Measurements from ENCODE around the gene ARPC4. TPM values are rescaled to one million over a fixed set of nuclear protein-coding genes. Genes with fewer than 3 reads are reported as not detected.
A peak's percentile ranks its signal among the peaks of the same experiment; 100 is the strongest.
"Not testable (repeated sequence)": the region's sequence is repeated elsewhere in the genome, so short reads cannot be mapped to it uniquely, and the experiment has no call there.

Gene ARPC4
- total RNA-seq, 2 donors from 2014 or later: 33.6 to 57.1 TPM

- DNase-seq: no peak
- intact Hi-C loops (cut with DNase I): no loop called here
- Histone ChIP-seq H3K4me3 (no peak overlapping the region), H3K36me3 (replicated peaks in 1 of 2; ENCODE audit: insufficient read depth in 1 of 2, low read depth in 2 of 2) (peaks cover 0 to 5% of the 10 kb centered on the region in 2 donors), H3K9me3 (no peaks in the 10 kb centered on the region), H3K27ac (no peak overlapping the region), H3K4me1 (peaks cover 32% of the 10 kb centered on the region), H3K27me3 (no peaks in the 10 kb centered on the region)
- TF ChIP-seq CTCF (IDR thresholded peaks at IDR 0.05) (no peak), POLR2A (IDR thresholded peaks at IDR 0.05) (no peak)
- no peak for ATAC-seq
- WGBS, 2 donors: 85 to 86% methylated on average over 8 of the region's 8 CpGs
Measured at GRCh38 chr3:9841015-9841414, 48.1 kb downstream of the ARPC4 start.

GRCh38 chr3:9843715-9844438 lies 51.0 kb downstream of the ARPC4 start, which contains the start of gene RPUSD3:
Gene RPUSD3 (minus strand): TSS chr3:9844008. CDS start chr3:9843990, 18 bp downstream.
- TF ChIP-seq CTCF (IDR thresholded peaks at IDR 0.05) (no peak), POLR2A (IDR thresholded peaks at IDR 0.05) (peak in 2 of 3 donors; percentile 60 to 61)
- intact Hi-C loops (cut with DNase I): no loop called here
- DNase-seq: peak; percentile 97 to 99 (median 98)
- H3K27ac ChIP-seq: peak within 1 kb of the TSS; percentile 35 to 86 (median 76)
- peak; percentile 100 for ATAC-seq
- H3K27me3 ChIP-seq: no peaks in the 10 kb centered on the region
- H3K4me3 ChIP-seq: peak within 1 kb of the TSS; percentile 32 to 75
- H3K4me1 ChIP-seq: peaks cover 19% of the 10 kb centered on the region
- 0 to 1% methylated on average over 25 to 42 of the region's 42 CpGs for WGBS, 2 donors
- H3K36me3 ChIP-seq (replicated peaks in 1 of 2; ENCODE audit: insufficient read depth in 1 of 2, low read depth in 2 of 2): peaks cover 0 to 5% of the 10 kb centered on the region in 2 donors
- H3K9me3 ChIP-seq: no peaks in the 10 kb centered on the region

- WGBS, 2 donors: 74 to 83% methylated on average over 5 to 6 of the region's 6 CpGs
- intact Hi-C loops (cut with DNase I): no loop called here
Measured at GRCh38 chr3:9846231-9846630, 53.3 kb downstream of the ARPC4 start.

GRCh38 chr3:9846931-9847488 lies 54.1 kb downstream of the ARPC4 start:
- 86 to 92% methylated on average over 5 to 6 of the region's 6 CpGs for WGBS, 2 donors
- Histone ChIP-seq H3K9me3 (no peaks in the 10 kb centered on the region), H3K4me3 (no peak overlapping the region), H3K27ac (no peak overlapping the region), H3K27me3 (no peaks in the 10 kb centered on the region), H3K4me1 (peaks cover 20% of the 10 kb centered on the region), H3K36me3 (replicated peaks in 1 of 2; ENCODE audit: insufficient read depth in 1 of 2, low read depth in 2 of 2) (no peaks in the 10 kb centered on the region)
- no peak for ATAC-seq
- no peak for DNase-seq
- no peak for TF ChIP-seq POLR2A (IDR thresholded peaks at IDR 0.05)
- no peak for TF ChIP-seq CTCF (IDR thresholded peaks at IDR 0.05)
- intact Hi-C loops (cut with DNase I): no loop called here

More at GRCh38 chr3:9846231-9846630, 53.3 kb downstream of the ARPC4 start:
- ATAC-seq: no peak
- H3K4me1 ChIP-seq: peaks cover 20% of the 10 kb centered on the region
- H3K27ac ChIP-seq: no peak overlapping the region
- TF ChIP-seq CTCF (IDR thresholded peaks at IDR 0.05) (no peak), POLR2A (IDR thresholded peaks at IDR 0.05) (no peak)
- H3K4me3 ChIP-seq: no peak overlapping the region
- H3K9me3 ChIP-seq: no peaks in the 10 kb centered on the region
- no peaks in the 10 kb centered on the region for H3K27me3 ChIP-seq
- no peaks in the 10 kb centered on the region for H3K36me3 ChIP-seq (replicated peaks in 1 of 2; ENCODE audit: insufficient read depth in 1 of 2, low read depth in 2 of 2)
- DNase-seq: no peak

GRCh38 chr3:9847870-9848269 lies 55.0 kb downstream of the ARPC4 start:
- H3K4me1 ChIP-seq: peaks cover 15% of the 10 kb centered on the region
- intact Hi-C loops (cut with DNase I); DNase-seq; H3K4me3 ChIP-seq; H3K9me3 ChIP-seq; H3K27me3 ChIP-seq; H3K27ac ChIP-seq; ATAC-seq; H3K36me3 ChIP-seq (replicated peaks in 1 of 2; ENCODE audit: insufficient read depth in 1 of 2, low read depth in 2 of 2): not testable (repeated sequence)
- WGBS, 2 donors: 32 to 45% methylated on average over 9 of the region's 9 CpGs
